GM19328 (cell line): ENCODE measurements around the gene CTIF.

Source experiments
- ATAC-seq: cut with Tn5 transposase; IDR thresholded peaks from one replicate; pipeline ENCODE4 v1.9.1; 2021; ENCODE audit warnings: mild to moderate bottlenecking, moderate library complexity; ENCODE audit not compliant: unreplicated experiment

CTIF gene

DNA sequence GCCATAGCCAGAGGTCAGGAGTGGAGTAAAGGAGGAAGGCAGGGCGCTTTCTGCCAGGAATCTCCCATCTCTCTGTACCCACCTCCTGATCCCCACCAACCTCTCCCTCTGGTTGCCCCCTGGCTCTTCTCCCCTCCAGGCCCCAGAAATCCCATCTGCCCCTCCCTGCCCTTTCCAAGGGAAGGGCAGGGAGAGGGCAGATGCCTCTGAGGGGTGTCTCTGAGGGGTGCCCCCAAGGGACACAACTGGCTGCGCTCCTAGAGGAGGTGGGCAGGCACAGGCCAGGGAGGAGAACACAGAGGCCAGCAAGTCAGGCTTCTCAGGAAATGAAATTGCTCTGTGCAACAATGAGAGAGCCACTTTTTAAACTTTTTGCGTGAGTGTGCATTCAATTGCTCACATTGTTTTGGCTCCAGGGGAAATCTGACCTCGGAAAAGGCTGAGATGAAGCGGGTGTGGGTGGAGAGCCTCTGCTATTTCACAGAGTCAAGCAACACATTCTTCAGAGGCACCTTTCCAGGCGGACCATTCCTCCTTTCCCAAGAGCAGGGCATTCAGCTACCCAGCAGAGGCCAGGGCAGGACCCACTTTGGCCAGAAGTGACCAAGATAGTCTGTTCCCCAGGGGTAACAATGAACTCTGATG is 286.4 kb downstream of the CTIF start:
- ATAC-seq: no peak

- ATAC-seq: no peak
These were observed 287.4 kb downstream of the CTIF start for GRCh38 chr18:48826271-48826670.

GRCh38 chr18:48826806-48827205 is 288.0 kb downstream of the CTIF start:
- ATAC-seq: no peak

GRCh38 chr18:48827291-48828193 is 288.7 kb downstream of the CTIF start:
- no peak for ATAC-seq

- no peak for ATAC-seq
These were observed 289.3 kb downstream of the CTIF start for GRCh38 chr18:48828194-48828545.

GRCh38 chr18:48828691-48829442 is 290.0 kb downstream of the CTIF start:
- no peak for ATAC-seq

DNA sequence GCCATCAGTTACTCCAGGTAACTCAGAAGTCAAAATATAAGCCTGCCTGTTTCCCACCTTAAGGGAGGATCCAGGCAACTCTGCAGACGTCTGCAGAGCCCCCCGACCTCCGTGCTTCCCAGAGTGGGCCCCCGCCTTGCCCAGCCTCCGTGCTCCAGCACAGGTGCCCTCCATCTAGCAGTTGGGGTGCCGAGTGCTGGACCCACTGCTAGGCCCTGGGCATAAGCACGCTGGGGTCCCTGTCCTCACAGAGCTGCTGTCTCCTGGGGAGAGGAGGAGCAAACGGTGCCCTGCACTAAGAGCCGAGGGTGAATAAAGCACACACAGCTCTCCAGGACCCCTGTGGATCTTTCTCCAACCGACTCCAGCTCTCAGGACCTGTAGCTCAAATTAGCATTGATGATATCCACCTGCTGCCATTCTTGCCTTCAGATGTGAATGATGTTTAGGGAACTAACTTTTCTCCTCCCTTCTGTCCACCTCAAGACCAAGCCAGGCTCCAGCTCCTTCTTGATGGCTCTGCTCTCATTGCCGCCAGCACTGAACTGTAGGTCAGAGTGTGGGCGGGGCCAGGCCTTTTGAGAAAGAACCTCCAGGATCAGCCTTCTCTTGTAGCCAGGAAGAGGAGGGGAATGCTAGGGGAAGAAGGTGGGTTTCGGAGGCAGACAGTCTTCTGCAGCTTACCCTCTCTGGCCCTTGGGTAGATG is 290.8 kb downstream of the CTIF start:
- no peak for ATAC-seq

DNA sequence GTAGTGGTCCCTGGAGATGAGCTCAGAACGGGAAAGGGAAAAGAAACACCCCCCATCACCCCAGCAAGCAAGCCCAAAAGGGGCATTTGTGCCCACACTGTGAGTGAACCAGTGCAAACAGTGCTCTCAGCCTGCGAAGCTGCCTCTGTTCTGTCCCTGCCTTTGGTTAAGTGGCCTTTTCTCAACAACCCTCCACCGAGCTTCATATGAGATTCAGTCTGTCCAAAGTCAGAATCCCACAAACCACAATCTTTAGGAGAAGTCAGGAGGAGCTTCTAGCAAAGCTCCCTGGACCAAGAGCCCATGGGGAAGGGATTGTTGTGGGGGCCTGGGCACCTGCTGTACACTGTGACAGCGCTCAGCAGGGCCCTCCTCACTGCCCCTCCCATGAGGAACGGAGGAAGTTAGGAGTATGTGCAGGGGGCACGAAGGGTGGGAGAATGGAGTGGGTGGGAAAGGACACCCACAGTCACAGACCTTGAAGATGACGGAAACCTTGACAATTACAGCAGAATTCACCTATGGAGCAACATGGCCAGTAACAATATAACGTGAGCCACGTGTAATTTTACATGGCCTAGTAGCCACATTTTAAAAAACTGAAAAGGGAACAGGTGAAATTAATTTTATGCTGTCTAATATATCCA is 292.4 kb downstream of the CTIF start:
- no peak for ATAC-seq

DNA sequence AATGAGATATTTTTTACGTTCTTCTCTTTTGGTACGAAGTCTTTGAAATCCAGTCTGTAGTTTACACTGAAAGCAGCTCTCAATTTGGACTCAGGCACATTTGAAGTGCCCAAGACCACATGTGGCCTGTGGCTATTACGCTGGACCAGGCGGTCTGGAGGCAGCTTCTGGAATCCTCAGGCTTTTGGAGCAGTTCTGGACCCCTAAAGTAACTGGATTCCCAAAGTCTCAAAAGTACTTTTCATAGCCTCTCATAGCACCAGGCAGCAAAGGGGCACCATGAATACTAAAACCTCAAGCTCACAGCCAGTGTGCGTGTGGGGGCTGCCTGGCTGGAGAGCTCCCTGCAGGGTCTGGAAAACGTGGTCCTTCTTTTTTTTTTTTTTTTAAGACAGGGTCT is 293.0 kb downstream of the CTIF start:
- no peak for ATAC-seq

DNA sequence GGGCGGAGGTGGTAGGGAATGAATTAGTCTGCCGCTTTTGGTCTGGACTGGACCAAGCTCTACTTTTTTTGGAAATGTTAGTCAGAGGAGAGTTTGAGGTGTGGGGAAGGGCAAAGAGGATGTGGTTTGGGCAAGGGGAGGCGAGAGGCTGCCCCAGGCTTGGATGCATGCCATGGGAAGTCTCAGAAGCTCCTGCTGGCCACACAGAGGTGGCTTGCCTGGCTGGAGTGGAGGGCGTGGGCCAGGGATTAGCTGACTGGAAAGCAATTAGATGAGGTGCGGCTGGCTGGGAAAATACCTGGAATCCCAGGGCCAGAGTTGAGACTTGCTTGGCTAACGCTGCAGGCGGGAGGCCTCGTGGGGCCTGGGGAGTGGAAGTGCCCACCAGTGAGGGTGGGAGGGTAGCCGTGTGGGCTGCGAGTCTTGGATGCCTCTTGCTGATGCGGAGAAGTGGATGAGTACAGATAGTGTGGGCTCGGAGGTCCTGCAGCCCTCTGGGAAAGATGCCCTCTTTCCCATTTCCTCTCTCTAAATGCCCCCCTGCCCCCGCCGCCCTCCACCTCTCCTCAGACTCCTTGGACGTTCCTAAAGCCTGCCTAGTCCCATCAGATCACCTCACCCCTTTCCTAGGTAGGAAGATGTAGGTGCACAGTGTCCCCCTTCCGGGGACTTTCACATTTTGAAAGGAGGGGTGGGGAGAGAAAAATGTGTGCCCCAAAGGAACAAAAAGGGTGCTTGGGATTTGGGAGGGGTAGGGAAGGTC is 294.3 kb downstream of the CTIF start:
- ATAC-seq: no peak

DNA sequence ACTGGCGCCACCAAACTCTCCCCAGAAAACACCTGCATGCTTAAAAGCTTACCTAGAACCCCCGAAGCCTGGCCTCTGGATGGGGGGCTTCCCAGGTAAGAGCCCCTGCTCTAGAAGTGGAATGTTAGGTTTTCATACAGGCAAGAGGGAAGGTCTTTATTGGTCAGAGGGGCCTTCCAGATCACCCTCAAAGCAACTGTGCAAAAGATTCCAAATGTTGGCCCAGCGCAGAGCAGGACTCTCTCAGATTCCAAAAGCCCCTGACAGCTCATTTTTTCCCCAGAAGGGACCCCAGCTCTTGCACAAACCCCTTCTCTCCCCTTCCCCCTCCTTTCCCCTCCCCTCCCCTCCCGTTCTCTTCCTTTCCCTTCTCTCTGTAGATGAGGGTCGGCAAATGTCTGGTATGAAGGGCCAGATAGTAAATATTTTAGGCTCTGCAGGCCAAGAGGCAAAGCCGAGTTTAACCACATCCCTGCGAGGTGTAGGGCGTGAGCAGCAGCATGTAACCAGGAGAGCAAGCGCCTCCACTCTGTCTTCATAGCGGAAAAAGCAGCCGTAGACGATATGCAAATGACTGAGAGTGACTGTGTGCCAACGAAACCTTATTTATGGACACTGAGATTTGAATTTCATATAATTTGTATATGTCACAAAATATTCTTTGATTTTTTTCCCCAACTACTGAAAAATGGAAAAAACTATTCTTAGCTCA is 295.0 kb downstream of the CTIF start:
- peak; percentile 92 for ATAC-seq

DNA sequence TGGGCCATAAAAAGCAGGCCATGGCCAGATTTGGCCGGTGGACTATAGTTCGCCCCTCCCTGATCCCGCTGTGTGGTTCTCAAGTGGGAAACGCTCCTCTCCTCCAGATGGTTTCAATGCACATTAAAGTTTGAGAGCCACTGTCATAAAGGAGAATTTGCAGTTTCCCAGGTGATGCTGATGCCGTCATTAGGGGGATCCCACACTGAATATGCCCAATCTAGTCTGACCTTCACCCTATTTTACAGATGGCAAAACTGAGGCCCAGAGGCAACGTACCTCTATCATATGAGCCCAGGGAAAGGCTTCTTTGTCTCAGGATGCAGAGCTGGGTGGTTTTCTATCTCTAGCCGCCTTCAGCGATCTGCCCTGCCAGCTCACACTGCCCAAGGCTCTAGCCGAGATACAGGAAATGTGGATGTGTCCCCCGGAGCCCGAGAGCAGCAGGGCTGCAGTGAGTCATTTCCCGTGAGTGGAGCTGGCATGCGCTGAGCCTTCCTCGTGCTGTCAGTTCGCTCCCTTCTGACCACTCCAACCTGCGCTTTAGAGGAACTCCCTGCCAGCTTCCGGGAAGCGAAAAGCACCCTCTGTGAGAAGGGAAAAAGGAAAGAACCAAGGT is 295.7 kb downstream of the CTIF start:
- peak; percentile 32 for ATAC-seq

- ATAC-seq: no peak
These were observed 296.3 kb downstream of the CTIF start for GRCh38 chr18:48835119-48835518.

- ATAC-seq: no peak
These were observed 296.9 kb downstream of the CTIF start for GRCh38 chr18:48835745-48836170.

DNA sequence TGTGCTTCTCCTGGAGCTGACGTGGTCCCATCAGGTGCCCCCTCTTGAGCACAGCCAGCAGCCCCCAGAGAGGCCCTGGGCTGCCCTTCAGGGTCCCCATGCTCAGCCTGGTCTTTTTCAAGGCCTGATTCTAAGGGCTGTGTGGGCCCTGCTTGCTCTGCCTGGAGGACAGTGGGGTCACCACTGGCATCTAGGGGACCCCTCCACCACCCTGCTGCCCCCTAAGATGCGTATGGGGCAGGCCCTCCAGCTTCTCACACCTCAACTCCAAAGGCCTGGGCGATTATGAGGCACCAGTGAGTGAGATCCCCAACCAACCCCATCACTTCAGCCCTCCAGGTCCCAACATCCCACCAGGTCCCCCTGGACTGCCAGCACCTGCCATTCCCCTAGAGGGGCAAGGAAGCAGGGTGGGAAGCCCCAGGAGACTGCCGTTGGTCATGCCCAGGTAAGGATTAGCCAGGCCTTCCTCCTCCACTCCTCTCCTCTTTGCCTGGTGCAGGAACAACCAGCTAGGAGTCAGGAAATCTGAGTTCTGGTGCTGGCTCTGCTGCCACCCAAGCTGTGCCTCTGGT is 297.5 kb downstream of the CTIF start:
- no peak for ATAC-seq

GRCh38 chr18:48836806-48837615 is 298.2 kb downstream of the CTIF start:
- no peak for ATAC-seq

GRCh38 chr18:48837676-48838075 is 298.8 kb downstream of the CTIF start:
- no peak for ATAC-seq
